Smooth muscle cell (in vitro differentiated cells): Measurements from ENCODE around the gene HBE1. TPM values are rescaled to one million over a fixed set of nuclear protein-coding genes. Genes with fewer than 3 reads are reported as not detected.

Source experiments
- DNase-seq: peaks from one replicate; lab custom pipeline; 2025; ENCODE audit not compliant: unreplicated experiment; lab: John Stamatoyannopoulos, UW
- H2AFZ ChIP-seq: fragments of 200-600 bp; sonication (generic); 2 replicates; pipeline ENCODE4 v1.6.0; 2016; ENCODE audit warnings: antibody characterized with exemption, low read depth, mild to moderate bottlenecking
- H3F3A ChIP-seq: fragments of 200-600 bp; sonication (generic); 2 replicates; pipeline ENCODE4 v1.6.0; 2017; ENCODE audit warnings: antibody characterized with exemption, low read depth
- H3K27ac ChIP-seq: fragments of 200-600 bp; sonication (generic); 2 replicates; pipeline ENCODE4 v1.5.1; 2016; ENCODE audit warnings: low read depth, mild to moderate bottlenecking
- H3K27me3 ChIP-seq: fragments of 200-600 bp; sonication (generic); 2 replicates; pipeline ENCODE4 v1.6.1; 2016; ENCODE audit warnings: low read depth, mild to moderate bottlenecking
- H3K36me3 ChIP-seq: fragments of 200-600 bp; sonication (generic); 2 replicates; pipeline ENCODE4 v1.5.1; 2016; ENCODE audit warnings: low read depth
- H3K4me1 ChIP-seq: fragments of 200-600 bp; sonication (generic); 2 replicates; pipeline ENCODE4 v1.5.1; 2016; ENCODE audit warnings: low read depth
- H3K4me2 ChIP-seq: fragments of 200-600 bp; sonication (generic); 2 replicates; pipeline ENCODE4 v1.6.0; 2016; ENCODE audit warnings: mild to moderate bottlenecking
- H3K4me3 ChIP-seq: fragments of 200-600 bp; sonication (generic); 2 replicates; pipeline ENCODE4 v1.5.1; 2016; ENCODE audit warnings: mild to moderate bottlenecking
- H3K79me2 ChIP-seq: fragments of 200-600 bp; sonication (generic); 2 replicates; pipeline ENCODE4 v1.6.0; 2016; ENCODE audit warnings: low read depth, mild to moderate bottlenecking
- H3K9ac ChIP-seq: fragments of 200-600 bp; sonication (generic); 2 replicates; pipeline ENCODE4 v1.6.0; 2016; ENCODE audit warnings: low read depth
- H3K9me3 ChIP-seq: fragments of 200-600 bp; sonication (generic); replicated peaks from 2 replicates; pipeline ENCODE4 v1.5.1; 2016; ENCODE audit warnings: low read depth
- H4K20me1 ChIP-seq: fragments of 200-600 bp; sonication (generic); 2 replicates; pipeline ENCODE4 v1.6.0; 2016; ENCODE audit warnings: low read depth
- CTCF ChIP-seq: fragments of 200-600 bp; sonication (generic); IDR thresholded peaks from 2 replicates; pipeline ENCODE4 v1.5.1; 2017; ENCODE audit warnings: borderline replicate concordance, mild to moderate bottlenecking, antibody characterized with exemption; ENCODE audit not compliant: insufficient read depth, poor library complexity, severe bottlenecking
- WGBS: methylation state at CpG from one replicate; pipeline ENCODE4 v1.1.7; 2016; ENCODE audit warnings: low lambda C conversion rate; 5-methylcytosine and 5-hydroxymethylcytosine counted together
- polyA plus RNA-seq: library from polyadenylated mRNA; unstranded; fragments of >200 nt; fragmentation: Nextera tagmentation; extraction: Ambion mirVana; gene quantifications from 2 replicates; pipeline ENCODE4 v1.2.1, GENCODE V29; 2016
- total RNA-seq: library from RNA; depleted of rRNA; stranded (reverse); fragments of >200 nt; gene quantifications from 2 replicates; pipeline ENCODE4 v1.2.3, GENCODE V29; 2014

HBE1 gene
- total and polyA plus RNA-seq, 2 experiments from 2014 or later, result not detected

DNA sequence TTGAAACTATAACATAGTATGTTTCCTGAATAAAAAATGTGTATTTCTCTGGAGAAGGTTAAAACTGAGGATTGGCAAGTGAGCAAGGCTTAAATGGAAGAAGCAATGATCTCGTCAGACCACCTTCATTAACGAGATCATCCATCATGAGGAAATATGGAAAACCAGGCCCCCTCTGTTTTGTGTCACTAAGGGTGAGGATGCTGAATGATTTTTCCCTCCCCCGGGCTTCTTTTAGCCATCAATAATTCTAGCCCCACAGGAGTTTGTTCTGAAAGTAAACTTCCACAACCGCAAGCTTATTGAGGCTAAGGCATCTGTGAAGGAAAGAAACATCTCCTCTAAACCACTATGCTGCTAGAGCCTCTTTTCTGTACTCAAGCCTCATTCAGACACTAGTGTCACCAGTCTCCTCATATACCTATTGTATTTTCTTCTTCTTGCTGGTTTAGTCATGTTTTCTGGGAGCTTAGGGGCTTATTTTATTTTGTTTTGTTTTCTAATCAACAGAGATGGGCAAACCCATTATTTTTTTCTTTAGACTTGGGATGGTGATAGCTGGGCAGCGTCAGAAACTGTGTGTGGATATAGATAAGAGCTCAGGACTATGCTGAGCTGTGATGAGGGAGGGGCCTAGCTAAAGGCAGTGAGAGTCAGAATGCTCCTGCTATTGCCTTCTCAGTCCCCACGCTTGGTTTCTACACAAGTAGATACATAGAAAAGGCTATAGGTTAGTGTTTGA, 5.8 kb upstream of the HBE1 start:
- DNase-seq, result no peak
- 67% methylated on average over 6 of the region's 6 CpGs for WGBS

GRCh38 chr11:5274395-5274794, 4.7 kb upstream of the HBE1 start:
- no peak overlapping the region for H2AFZ ChIP-seq
- no peak overlapping the region for H3K9ac ChIP-seq
- H3K4me1 ChIP-seq, result no peaks in the 10 kb centered on the region
- no peak overlapping the region for H3K4me3 ChIP-seq
- no peaks in the 10 kb centered on the region for H4K20me1 ChIP-seq
- H3K36me3 ChIP-seq, result no peaks in the 10 kb centered on the region
- 71% methylated on average over 5 of the region's 5 CpGs for WGBS
- no peak overlapping the region for H3K27ac ChIP-seq
- no peaks in the 10 kb centered on the region for H3F3A ChIP-seq
- DNase-seq, result no peak
- H3K27me3 ChIP-seq, result no peaks in the 10 kb centered on the region
- no peak overlapping the region for H3K4me2 ChIP-seq
- TF ChIP-seq CTCF, result no peak
- H3K79me2 ChIP-seq, result no peaks in the 10 kb centered on the region
- H3K9me3 ChIP-seq, result no peaks in the 10 kb centered on the region

More for the DNA sequence above, 5.8 kb upstream of the HBE1 start:
- H3K4me2 ChIP-seq, result no peak overlapping the region
- H4K20me1 ChIP-seq, result no peaks in the 10 kb centered on the region
- no peak overlapping the region for H3K4me3 ChIP-seq
- no peak for TF ChIP-seq CTCF
- no peak overlapping the region for H3K9ac ChIP-seq
- no peaks in the 10 kb centered on the region for H3K4me1 ChIP-seq
- H3K27me3 ChIP-seq, result no peaks in the 10 kb centered on the region
- no peaks in the 10 kb centered on the region for H3F3A ChIP-seq
- H3K27ac ChIP-seq, result no peak overlapping the region
- no peaks in the 10 kb centered on the region for H3K36me3 ChIP-seq
- H3K9me3 ChIP-seq, result no peaks in the 10 kb centered on the region
- no peak overlapping the region for H2AFZ ChIP-seq
- no peaks in the 10 kb centered on the region for H3K79me2 ChIP-seq

- TF ChIP-seq CTCF, result no peak
Observed at GRCh38 chr11:5272395-5273017, 2.8 kb upstream of the HBE1 start.

More at GRCh38 chr11:5272395-5273017, 2.8 kb upstream of the HBE1 start:
- H3K4me3 ChIP-seq, result no peak overlapping the region
- H4K20me1 ChIP-seq, result no peaks in the 10 kb centered on the region
- H3K27me3 ChIP-seq, result no peaks in the 10 kb centered on the region
- no peaks in the 10 kb centered on the region for H3K9me3 ChIP-seq
- 72% methylated on average over 4 of the region's 4 CpGs for WGBS
- H3K4me1 ChIP-seq, result no peaks in the 10 kb centered on the region
- no peaks in the 10 kb centered on the region for H3F3A ChIP-seq
- H3K27ac ChIP-seq, result no peak overlapping the region
- no peaks in the 10 kb centered on the region for H3K36me3 ChIP-seq
- no peak for DNase-seq
- no peaks in the 10 kb centered on the region for H3K79me2 ChIP-seq
- H2AFZ ChIP-seq, result no peak overlapping the region
- H3K4me2 ChIP-seq, result no peak overlapping the region
- no peak overlapping the region for H3K9ac ChIP-seq
